Esophagus muscularis mucosa (tissue), 4 donors: ENCODE results near the gene KLRG1.

Source experiments
- CTCF ChIP-seq, 3 experiments: fragments of 200-600 bp in 2 of 3; fragments of 450-650 bp in 1 of 3; sonication (generic) in 2 of 3; IDR thresholded peaks; one replicate each; pipeline ENCODE4 v1.5.1; 2017 to 2019; ENCODE audit warnings: antibody characterized with exemption in 3 of 3, mild to moderate bottlenecking in 2 of 3, moderate library complexity in 1 of 3
- EP300 ChIP-seq: sonication (generic); formaldehyde crosslinking; IDR thresholded peaks from one replicate; pipeline ENCODE4 v1.6.1; 2017; ENCODE audit warnings: antibody characterized with exemption
- POLR2A ChIP-seq: fragments of 450-650 bp; IDR thresholded peaks from one replicate; pipeline ENCODE4 v1.6.1; 2017; ENCODE audit warnings: antibody characterized with exemption, moderate library complexity, mild to moderate bottlenecking, low read depth

DNA sequence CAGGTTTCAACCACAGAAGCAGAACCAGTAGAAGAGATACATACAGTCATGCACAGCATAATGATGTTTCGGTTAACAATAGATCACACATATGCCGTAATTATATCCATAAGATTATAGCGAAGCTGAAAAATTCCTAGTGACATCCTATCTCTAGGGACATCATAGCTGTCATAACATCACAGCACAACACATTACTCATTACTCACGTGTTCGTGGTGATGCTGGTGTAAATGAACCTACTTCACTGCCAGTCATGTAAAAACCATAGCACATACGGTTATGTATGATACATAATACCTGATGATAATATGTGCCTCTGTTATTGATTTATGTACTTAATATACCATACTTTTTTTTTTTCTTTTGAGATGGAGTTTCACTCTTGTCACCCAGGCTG lies 44.7 kb downstream of the KLRG1 start:
- TF ChIP-seq CTCF (IDR thresholded peaks at IDR 0.05) (no peak), EP300 (no peak), POLR2A (no peak)
